Hepatocyte (in vitro differentiated cells): Measurements from ENCODE around the gene ZMIZ1. TPM values are rescaled to one million over a fixed set of nuclear protein-coding genes. Genes with fewer than 3 reads are reported as not detected.

Experiments
- DNase-seq: peaks from one replicate; pipeline ENCODE4 v3.0.0-alpha.2; 2016; ENCODE audit warnings: low spot score
- H2AFZ ChIP-seq: fragments of 200-600 bp; sonication (generic); 2 replicates; pipeline ENCODE4 v1.6.0; 2016; ENCODE audit warnings: antibody characterized with exemption, mild to moderate bottlenecking
- H3K27ac ChIP-seq: fragments of 200-600 bp; sonication (generic); 2 replicates; pipeline ENCODE4 v1.5.1; 2016; ENCODE audit warnings: mild to moderate bottlenecking
- H3K27me3 ChIP-seq: fragments of 200-600 bp; sonication (generic); 2 replicates; pipeline ENCODE4 v1.6.1; 2016
- H3K36me3 ChIP-seq: fragments of 200-600 bp; sonication (generic); replicated peaks from 2 replicates; pipeline ENCODE4 v1.5.1; 2016; ENCODE audit warnings: low read depth; ENCODE audit not compliant: insufficient read depth
- H3K4me1 ChIP-seq: fragments of 200-600 bp; sonication (generic); 2 replicates; pipeline ENCODE4 v1.5.1; 2016; ENCODE audit warnings: mild to moderate bottlenecking, moderate library complexity; ENCODE audit not compliant: insufficient read depth
- H3K4me2 ChIP-seq: fragments of 200-600 bp; sonication (generic); 2 replicates; pipeline ENCODE4 v1.6.0; 2016
- H3K4me3 ChIP-seq: fragments of 200-600 bp; sonication (generic); 2 replicates; pipeline ENCODE4 v1.5.1; 2016; ENCODE audit warnings: mild to moderate bottlenecking
- H3K79me2 ChIP-seq: fragments of 200-600 bp; sonication (generic); 2 replicates; pipeline ENCODE4 v1.6.0; 2017; ENCODE audit warnings: mild to moderate bottlenecking
- H3K9me2 ChIP-seq: fragments of 200-600 bp; sonication (generic); replicated peaks from 2 replicates; pipeline ENCODE4 v1.6.0; 2017; ENCODE audit warnings: mild to moderate bottlenecking; ENCODE audit not compliant: insufficient read depth
- H3K9me3 ChIP-seq: fragments of 200-600 bp; sonication (generic); 2 replicates; pipeline ENCODE4 v1.5.1; 2016; ENCODE audit warnings: low read depth, mild to moderate bottlenecking
- H4K20me1 ChIP-seq: fragments of 200-600 bp; sonication (generic); 2 replicates; pipeline ENCODE4 v1.6.0; 2016; ENCODE audit warnings: mild to moderate bottlenecking; ENCODE audit not compliant: insufficient read depth, poor library complexity, severe bottlenecking
- CTCF ChIP-seq: fragments of 200-600 bp; sonication (generic); IDR thresholded peaks from 2 replicates; pipeline ENCODE4 v1.5.1; 2016; ENCODE audit warnings: antibody characterized with exemption, mild to moderate bottlenecking; ENCODE audit not compliant: poor library complexity
- EZH2 ChIP-seq: fragments of 200-600 bp; sonication (generic); IDR thresholded peaks from 2 replicates; pipeline ENCODE4 v1.6.1; 2016; ENCODE audit warnings: antibody characterized with exemption, mild to moderate bottlenecking, borderline replicate concordance
- EZH2phosphoT487 ChIP-seq: fragments of 200-600 bp; sonication (generic); IDR thresholded peaks from one replicate; pipeline ENCODE4 v1.6.1; 2018; ENCODE audit warnings: antibody characterized with exemption, mild to moderate bottlenecking, low read depth, moderate library complexity; ENCODE audit not compliant: unreplicated experiment, severe bottlenecking
- WGBS: methylation state at CpG from one replicate; pipeline ENCODE4 v1.1.6; 2016; ENCODE audit warnings: low lambda C conversion rate; ENCODE audit errors: missing lambda C conversion rate; 5-methylcytosine and 5-hydroxymethylcytosine counted together
- polyA plus RNA-seq: library from polyadenylated mRNA; unstranded; fragments of >200 nt; fragmentation: Nextera tagmentation; extraction: Ambion mirVana; gene quantifications from 2 replicates; pipeline ENCODE4 v1.2.1, GENCODE V29; 2016
- total RNA-seq: library from RNA; depleted of rRNA; stranded (reverse); fragments of >200 nt; gene quantifications from 2 replicates; pipeline ENCODE4 v1.2.3, GENCODE V29; 2014

ZMIZ1 gene
- total and polyA plus RNA-seq, 2 experiments from 2014 or later, result 30.9 to 32.4 TPM

GRCh38 chr10:79045566-79046175 lies 23.1 kb upstream of the ZMIZ1 start:
- no peak overlapping the region for H3K4me2 ChIP-seq
- no peaks in the 10 kb centered on the region for H3K27me3 ChIP-seq
- no peaks in the 10 kb centered on the region for H3K79me2 ChIP-seq
- no peak for DNase-seq
- H3K36me3 ChIP-seq, result no peaks in the 10 kb centered on the region
- TF ChIP-seq EZH2phosphoT487 (no peak), CTCF (no peak), EZH2 (no peak)
- no peak overlapping the region for H2AFZ ChIP-seq
- H3K27ac ChIP-seq, result no peak overlapping the region
- H3K4me3 ChIP-seq, result no peak overlapping the region
- WGBS, result 89% methylated on average over 8 of the region's 9 CpGs
- H3K9me3 ChIP-seq, result no peaks in the 10 kb centered on the region
- no peaks in the 10 kb centered on the region for H3K9me2 ChIP-seq
- H4K20me1 ChIP-seq, result no peaks in the 10 kb centered on the region
- H3K4me1 ChIP-seq, result peaks cover 13% of the 10 kb centered on the region

GRCh38 chr10:79046326-79046725 lies 22.4 kb upstream of the ZMIZ1 start:
- H3K9me3 ChIP-seq, result no peaks in the 10 kb centered on the region
- H4K20me1 ChIP-seq, result no peaks in the 10 kb centered on the region
- H2AFZ ChIP-seq, result no peak overlapping the region
- no peak overlapping the region for H3K4me3 ChIP-seq
- peaks cover 15% of the 10 kb centered on the region for H3K4me1 ChIP-seq
- no peak for DNase-seq
- no peak overlapping the region for H3K4me2 ChIP-seq
- TF ChIP-seq EZH2, result no peak
- TF ChIP-seq CTCF, result no peak
- no peak for TF ChIP-seq EZH2phosphoT487
- H3K79me2 ChIP-seq, result no peaks in the 10 kb centered on the region
- no peaks in the 10 kb centered on the region for H3K27me3 ChIP-seq
- no peaks in the 10 kb centered on the region for H3K9me2 ChIP-seq
- 94% methylated on average over 9 of the region's 9 CpGs for WGBS
- H3K36me3 ChIP-seq, result no peaks in the 10 kb centered on the region
- H3K27ac ChIP-seq, result no peak overlapping the region

- H3K4me1 ChIP-seq, result peaks cover 21% of the 10 kb centered on the region
- no peaks in the 10 kb centered on the region for H3K27me3 ChIP-seq
- H3K9me2 ChIP-seq, result no peaks in the 10 kb centered on the region
- no peak overlapping the region for H3K27ac ChIP-seq
- no peak overlapping the region for H3K4me2 ChIP-seq
- H2AFZ ChIP-seq, result no peak overlapping the region
- DNase-seq, result no peak
- 82% methylated on average over 6 of the region's 6 CpGs for WGBS
- TF ChIP-seq EZH2phosphoT487, result no peak
- TF ChIP-seq EZH2, result no peak
- TF ChIP-seq CTCF, result no peak
- no peaks in the 10 kb centered on the region for H3K36me3 ChIP-seq
- no peaks in the 10 kb centered on the region for H3K9me3 ChIP-seq
- H3K4me3 ChIP-seq, result no peak overlapping the region
- no peaks in the 10 kb centered on the region for H3K79me2 ChIP-seq
- no peaks in the 10 kb centered on the region for H4K20me1 ChIP-seq
Observed at GRCh38 chr10:79046741-79047583, 21.8 kb upstream of the ZMIZ1 start.
